ENCODE results near the gene VAV3. TPM values are rescaled to one million over a fixed set of nuclear protein-coding genes. Genes with fewer than 3 reads are reported as not detected.

Gene VAV3
- total and polyA plus RNA-seq, 2 donors (not counting 1 experiment from before 2014, with no cell fraction given) = not detected

DNA sequence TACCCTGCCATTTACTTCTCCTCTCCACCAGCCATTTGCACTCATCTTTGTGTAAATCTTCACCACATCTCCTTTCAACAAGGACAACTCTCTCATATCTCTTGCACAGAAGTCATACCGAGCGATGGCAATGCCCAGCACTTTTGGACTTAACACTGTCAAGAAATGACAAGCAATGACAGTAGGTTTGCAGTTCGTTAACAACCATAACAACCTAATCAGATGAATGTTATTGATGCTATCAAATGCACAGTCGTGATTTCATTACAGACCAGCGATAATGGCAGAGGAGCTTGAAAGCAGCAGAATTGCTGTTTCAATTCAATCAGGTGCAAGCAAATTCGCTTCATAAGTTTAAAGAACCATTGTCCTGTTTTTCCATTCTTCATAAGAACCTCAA lies 390.9 kb downstream of the VAV3 start:
- Histone ChIP-seq H3K27ac (ENCODE audit: insufficient read depth, low read length) (no peak overlapping the region), H2AFZ (ENCODE audit: low read length) (no peak overlapping the region), H3K79me2 (ENCODE audit: control insufficient read depth, insufficient read depth, low read length) (no peaks in the 10 kb centered on the region), H3K9me3 (ENCODE audit: control insufficient read depth, insufficient read depth, low read depth, low read length) (no peaks in the 10 kb centered on the region), H3K4me1 (ENCODE audit: control insufficient read depth, extremely low read depth, insufficient read depth, low read length) (no peaks in the 10 kb centered on the region), H3K36me3 (ENCODE audit: control insufficient read depth, insufficient read depth, low read length) (no peaks in the 10 kb centered on the region), H3K4me3 (replicated peaks in 1 of 4; ENCODE audit: control extremely low read depth in 1 of 4, insufficient read depth in 1 of 4, low read depth in 3 of 4, low read length in 4 of 4) (no peak overlapping the region), H3K27me3 (ENCODE audit: control insufficient read depth, insufficient read depth, low read length) (no peaks in the 10 kb centered on the region), H4K20me1 (ENCODE audit: control insufficient read depth, extremely low read depth, insufficient read depth, low read length) (no peaks in the 10 kb centered on the region), H3K4me2 (ENCODE audit: extremely low read depth, insufficient read depth, low read length) (no peak overlapping the region), H3K9ac (ENCODE audit: insufficient read depth, low read length) (no peak overlapping the region)
- TF ChIP-seq, protein P1, sequence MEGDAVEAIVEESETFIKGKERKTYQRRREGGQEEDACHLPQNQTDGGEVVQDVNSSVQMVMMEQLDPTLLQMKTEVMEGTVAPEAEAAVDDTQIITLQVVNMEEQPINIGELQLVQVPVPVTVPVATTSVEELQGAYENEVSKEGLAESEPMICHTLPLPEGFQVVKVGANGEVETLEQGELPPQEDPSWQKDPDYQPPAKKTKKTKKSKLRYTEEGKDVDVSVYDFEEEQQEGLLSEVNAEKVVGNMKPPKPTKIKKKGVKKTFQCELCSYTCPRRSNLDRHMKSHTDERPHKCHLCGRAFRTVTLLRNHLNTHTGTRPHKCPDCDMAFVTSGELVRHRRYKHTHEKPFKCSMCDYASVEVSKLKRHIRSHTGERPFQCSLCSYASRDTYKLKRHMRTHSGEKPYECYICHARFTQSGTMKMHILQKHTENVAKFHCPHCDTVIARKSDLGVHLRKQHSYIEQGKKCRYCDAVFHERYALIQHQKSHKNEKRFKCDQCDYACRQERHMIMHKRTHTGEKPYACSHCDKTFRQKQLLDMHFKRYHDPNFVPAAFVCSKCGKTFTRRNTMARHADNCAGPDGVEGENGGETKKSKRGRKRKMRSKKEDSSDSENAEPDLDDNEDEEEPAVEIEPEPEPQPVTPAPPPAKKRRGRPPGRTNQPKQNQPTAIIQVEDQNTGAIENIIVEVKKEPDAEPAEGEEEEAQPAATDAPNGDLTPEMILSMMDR (conservative IDR thresholded peaks at IDR 0.05 in 1 of 2, IDR thresholded peaks at IDR 0.05 in 1 of 2; ENCODE audit: low read depth in 1 of 2, low read length in 2 of 2) = no peak
- no peak for TF ChIP-seq EZH2 (IDR thresholded peaks at IDR 0.05; ENCODE audit: low read length, missing control alignments)
- DNase-seq (ENCODE audit: low read depth in 2 of 2) = no peak

DNA sequence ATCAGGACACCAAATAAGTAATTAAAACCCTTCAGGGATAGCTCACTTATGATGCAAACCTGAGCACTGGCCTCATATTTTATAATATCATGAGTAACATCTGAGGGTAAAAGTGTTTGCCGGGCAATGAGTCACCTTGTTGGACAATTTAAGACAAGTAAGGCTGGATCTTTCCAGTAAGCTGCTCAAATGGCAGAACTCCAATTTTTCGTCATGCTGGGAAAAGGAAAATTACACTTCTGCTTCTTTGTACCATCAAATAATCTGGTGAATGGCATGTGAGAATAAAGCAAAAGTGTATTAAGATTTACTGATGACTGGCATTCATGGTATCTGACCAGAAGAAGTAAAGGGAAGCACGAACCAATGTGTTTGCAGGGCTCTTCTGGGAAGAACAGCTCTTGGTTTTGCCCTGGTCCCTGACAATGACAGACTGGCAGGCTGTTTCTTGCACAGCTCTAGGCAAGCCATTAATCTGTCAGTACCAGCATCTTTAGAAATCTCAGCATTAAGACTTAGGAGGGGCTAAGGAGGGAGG lies 392.2 kb downstream of the VAV3 start:
- Histone ChIP-seq H3K4me2 (ENCODE audit: extremely low read depth, insufficient read depth, low read length) (no peak overlapping the region), H3K27ac (ENCODE audit: insufficient read depth, low read length) (no peak overlapping the region), H3K79me2 (ENCODE audit: control insufficient read depth, insufficient read depth, low read length) (no peaks in the 10 kb centered on the region), H3K4me1 (ENCODE audit: control insufficient read depth, extremely low read depth, insufficient read depth, low read length) (no peaks in the 10 kb centered on the region), H3K9me3 (ENCODE audit: control insufficient read depth, insufficient read depth, low read depth, low read length) (no peaks in the 10 kb centered on the region), H4K20me1 (ENCODE audit: control insufficient read depth, extremely low read depth, insufficient read depth, low read length) (no peaks in the 10 kb centered on the region), H3K27me3 (ENCODE audit: control insufficient read depth, insufficient read depth, low read length) (no peaks in the 10 kb centered on the region), H3K4me3 (replicated peaks in 1 of 4; ENCODE audit: control extremely low read depth in 1 of 4, insufficient read depth in 1 of 4, low read depth in 3 of 4, low read length in 4 of 4) (no peak overlapping the region), H3K36me3 (ENCODE audit: control insufficient read depth, insufficient read depth, low read length) (no peaks in the 10 kb centered on the region), H3K9ac (ENCODE audit: insufficient read depth, low read length) (no peak overlapping the region), H2AFZ (ENCODE audit: low read length) (no peak overlapping the region)
- peak; percentile 75 to 91 for DNase-seq (ENCODE audit: low read depth in 2 of 2)
- no peak for TF ChIP-seq EZH2 (IDR thresholded peaks at IDR 0.05; ENCODE audit: low read length, missing control alignments)
- TF ChIP-seq, protein P1 (conservative IDR thresholded peaks at IDR 0.05 in 1 of 2, IDR thresholded peaks at IDR 0.05 in 1 of 2; ENCODE audit: low read depth in 1 of 2, low read length in 2 of 2) = no peak

DNA sequence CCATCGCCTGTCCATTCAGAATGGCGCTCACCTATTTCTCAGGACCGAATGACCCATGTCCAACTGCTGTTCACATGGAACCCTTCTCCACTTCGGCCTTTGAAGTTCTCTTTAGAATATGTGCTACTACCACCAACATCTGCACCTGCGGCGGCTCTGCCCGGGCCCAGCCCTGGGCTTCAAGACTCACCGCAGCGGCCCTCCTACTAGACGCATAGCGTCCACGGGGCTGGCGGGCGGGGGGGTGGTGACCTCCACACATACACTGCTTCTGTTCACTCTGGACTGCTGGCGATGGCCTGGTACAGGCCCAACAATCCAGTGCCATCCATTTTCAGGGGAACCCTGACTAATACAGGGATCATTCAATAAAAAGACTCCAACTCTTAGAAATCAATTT lies 394.2 kb downstream of the VAV3 start:
- Histone ChIP-seq H4K20me1 (ENCODE audit: control insufficient read depth, extremely low read depth, insufficient read depth, low read length) (no peaks in the 10 kb centered on the region), H2AFZ (ENCODE audit: low read length) (no peak overlapping the region), H3K79me2 (ENCODE audit: control insufficient read depth, insufficient read depth, low read length) (no peaks in the 10 kb centered on the region), H3K4me1 (ENCODE audit: control insufficient read depth, extremely low read depth, insufficient read depth, low read length) (no peaks in the 10 kb centered on the region), H3K4me3 (replicated peaks in 1 of 4; ENCODE audit: control extremely low read depth in 1 of 4, insufficient read depth in 1 of 4, low read depth in 3 of 4, low read length in 4 of 4) (no peak overlapping the region), H3K4me2 (ENCODE audit: extremely low read depth, insufficient read depth, low read length) (no peak overlapping the region), H3K9ac (ENCODE audit: insufficient read depth, low read length) (no peak overlapping the region), H3K27ac (ENCODE audit: insufficient read depth, low read length) (no peak overlapping the region), H3K36me3 (ENCODE audit: control insufficient read depth, insufficient read depth, low read length) (no peaks in the 10 kb centered on the region), H3K27me3 (ENCODE audit: control insufficient read depth, insufficient read depth, low read length) (no peaks in the 10 kb centered on the region), H3K9me3 (ENCODE audit: control insufficient read depth, insufficient read depth, low read depth, low read length) (no peaks in the 10 kb centered on the region)
- no peak for TF ChIP-seq EZH2 (IDR thresholded peaks at IDR 0.05; ENCODE audit: low read length, missing control alignments)
- TF ChIP-seq, protein P1 (conservative IDR thresholded peaks at IDR 0.05 in 1 of 2, IDR thresholded peaks at IDR 0.05 in 1 of 2; ENCODE audit: low read depth in 1 of 2, low read length in 2 of 2) = no peak
- no peak for DNase-seq (ENCODE audit: low read depth in 2 of 2)

Data from fibroblast of lung (primary cell).